ENCODE data around the gene ORAI1.

DNA sequence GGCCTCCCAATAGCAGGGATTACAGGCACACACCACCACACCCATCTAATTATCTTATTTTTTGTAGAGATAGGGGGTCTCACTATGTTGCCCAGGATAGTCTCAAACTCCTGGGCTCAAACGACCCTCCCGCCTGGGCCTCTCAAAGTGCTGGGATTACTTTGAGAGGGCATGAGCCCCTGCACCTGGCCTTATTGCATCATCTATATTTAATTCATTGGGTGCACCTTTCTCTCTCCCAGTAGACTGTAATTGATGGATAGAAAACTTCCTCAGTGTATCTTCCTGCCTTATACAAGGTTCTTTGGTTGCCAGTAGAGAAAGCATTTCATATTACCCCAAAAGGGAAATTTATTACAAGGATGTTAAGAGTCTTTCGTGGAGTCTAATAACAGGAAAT lies 52.0 kb downstream of the ORAI1 start:
- TF ChIP-seq CTCF (conservative IDR thresholded peaks at IDR 0.05) (no peak), EZH2 (IDR thresholded peaks at IDR 0.05; ENCODE audit: low read depth) (no peak)
